Fibroblast of skin of scalp (primary cell): ENCODE data around the gene TBC1D16.
A peak's percentile ranks its signal among the peaks of the same experiment; 100 is the strongest.
"Not testable (repeated sequence)": the region's sequence is repeated elsewhere in the genome, so short reads cannot be mapped to it uniquely, and the experiment has no call there.

Experiments
- DNase-seq: peaks from one replicate; pipeline ENCODE4 v3.0.0-alpha.2; 2013

The TBC1D16 gene

DNA sequence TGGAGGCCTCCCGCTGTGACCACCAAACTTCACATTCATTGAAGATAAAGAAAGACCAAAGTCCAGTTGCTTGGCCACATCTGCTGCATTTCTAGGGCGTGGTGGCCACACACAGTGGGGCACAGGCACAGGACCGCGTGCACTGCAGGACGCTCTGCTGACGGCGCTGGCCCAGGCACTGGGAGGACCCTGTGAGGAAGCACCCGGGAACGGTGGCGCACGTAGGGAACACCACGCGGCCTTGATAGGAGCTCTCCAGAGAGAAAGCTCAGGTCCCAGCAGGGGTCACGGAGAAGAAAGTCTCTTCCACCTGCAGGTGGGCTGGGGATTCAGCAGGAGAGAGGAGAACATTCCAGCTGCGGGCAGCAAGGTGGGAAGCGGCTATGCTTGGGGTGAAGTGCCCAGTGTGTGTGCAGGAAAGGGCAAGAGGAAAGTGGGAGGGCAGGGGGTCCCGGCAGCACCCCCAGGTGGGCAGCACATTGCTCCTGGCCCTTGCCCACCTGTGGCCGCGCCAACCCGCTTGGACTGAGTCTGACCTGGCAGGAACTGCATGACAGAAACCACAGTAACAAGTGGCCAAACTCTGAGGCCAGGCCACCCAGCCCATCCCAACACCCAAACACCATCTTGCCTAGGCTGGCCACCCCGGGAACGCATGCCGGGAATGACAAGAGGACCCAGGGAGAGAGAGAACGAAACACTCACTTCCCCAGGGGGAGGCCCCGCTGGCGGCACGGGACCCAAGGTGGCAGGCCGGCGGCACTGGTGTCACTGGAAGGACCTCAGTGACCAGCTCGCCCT lies 32.8 kb downstream of the TBC1D16 start:
- no peak for DNase-seq

DNA sequence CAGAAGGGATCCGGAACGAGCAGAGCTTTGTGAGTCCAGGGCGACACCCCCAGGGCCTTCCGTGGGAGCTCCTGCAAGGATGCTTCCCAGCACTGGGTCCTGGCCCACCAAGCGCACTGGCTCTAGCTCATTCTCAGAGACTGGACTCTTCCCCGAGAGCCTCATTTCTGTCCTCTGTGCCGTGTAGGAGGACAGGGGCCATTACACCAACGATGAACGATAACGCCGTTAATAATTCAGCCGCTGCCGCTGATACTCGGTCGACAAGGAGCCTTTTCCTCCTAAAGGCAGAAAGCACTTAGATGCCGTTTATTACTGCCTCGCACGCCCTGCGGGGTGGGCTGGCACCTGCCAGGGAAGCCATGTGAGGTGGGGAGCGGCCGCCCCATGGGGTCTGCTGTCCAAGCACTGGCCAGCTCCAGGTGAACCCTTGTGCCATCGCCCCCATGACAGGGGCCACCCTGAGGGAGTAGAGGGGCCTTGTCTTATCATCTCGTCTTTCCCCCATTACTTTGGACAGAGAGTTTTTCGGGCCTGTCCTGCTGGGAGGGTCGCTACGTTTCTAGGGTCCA lies 33.5 kb downstream of the TBC1D16 start:
- no peak for DNase-seq

DNA sequence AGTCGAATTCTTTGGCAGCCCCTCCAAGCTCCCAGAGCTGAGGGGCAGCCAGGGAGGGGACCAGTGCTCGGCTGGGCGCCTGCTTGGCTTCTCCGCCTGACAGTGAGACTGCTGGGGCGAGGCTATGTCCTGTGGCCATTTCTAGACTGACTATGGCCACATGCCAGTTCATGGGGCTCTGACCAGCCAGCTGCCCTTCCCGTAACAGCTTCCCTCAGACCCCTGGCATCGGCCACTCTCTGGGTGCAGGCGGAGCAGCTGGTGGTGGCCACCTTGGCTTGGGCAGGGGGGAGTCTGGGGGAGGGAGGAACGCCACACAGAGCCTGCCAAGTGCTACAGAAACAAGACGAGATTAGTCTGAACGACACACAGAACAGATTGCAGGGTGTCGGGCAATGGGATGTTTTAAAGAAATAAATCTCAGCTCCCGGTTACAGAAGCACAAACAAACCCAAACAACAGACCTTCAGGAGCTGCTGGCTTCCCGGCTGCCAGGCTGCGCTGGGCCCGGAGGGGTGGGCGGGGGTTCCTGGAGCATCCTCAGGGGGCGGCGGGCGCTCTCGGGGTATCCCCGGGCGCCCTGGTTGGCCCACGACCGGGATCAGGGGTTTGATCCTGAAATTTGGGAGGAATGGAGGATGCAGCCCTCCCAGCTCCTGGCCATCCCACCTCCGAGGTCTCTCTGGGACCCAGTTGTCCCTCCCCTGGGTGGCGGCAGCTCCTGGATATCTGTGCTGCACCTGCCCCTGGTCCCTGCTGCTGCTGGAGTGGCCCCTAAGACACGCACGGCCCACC lies 34.5 kb downstream of the TBC1D16 start:
- no peak for DNase-seq

DNA sequence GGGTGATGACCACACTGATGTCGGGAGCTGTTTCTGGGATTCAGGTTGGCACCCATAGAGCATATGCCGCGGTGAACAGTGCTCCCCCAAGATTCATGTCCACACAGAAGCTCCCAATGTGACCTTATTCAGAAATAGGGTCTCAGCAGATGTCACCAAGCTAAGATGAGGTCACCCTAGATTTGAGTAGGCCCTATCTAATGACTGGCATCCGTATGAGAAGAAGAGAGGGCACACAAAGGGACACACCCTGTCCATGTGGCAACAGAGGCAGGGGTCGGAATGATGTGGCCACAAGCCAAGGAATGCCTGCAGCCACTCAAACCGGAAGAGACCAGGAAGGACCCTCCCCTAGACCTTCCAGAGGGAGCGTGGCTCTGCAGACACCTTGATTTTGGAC lies 35.5 kb downstream of the TBC1D16 start:
- no peak for DNase-seq

DNA sequence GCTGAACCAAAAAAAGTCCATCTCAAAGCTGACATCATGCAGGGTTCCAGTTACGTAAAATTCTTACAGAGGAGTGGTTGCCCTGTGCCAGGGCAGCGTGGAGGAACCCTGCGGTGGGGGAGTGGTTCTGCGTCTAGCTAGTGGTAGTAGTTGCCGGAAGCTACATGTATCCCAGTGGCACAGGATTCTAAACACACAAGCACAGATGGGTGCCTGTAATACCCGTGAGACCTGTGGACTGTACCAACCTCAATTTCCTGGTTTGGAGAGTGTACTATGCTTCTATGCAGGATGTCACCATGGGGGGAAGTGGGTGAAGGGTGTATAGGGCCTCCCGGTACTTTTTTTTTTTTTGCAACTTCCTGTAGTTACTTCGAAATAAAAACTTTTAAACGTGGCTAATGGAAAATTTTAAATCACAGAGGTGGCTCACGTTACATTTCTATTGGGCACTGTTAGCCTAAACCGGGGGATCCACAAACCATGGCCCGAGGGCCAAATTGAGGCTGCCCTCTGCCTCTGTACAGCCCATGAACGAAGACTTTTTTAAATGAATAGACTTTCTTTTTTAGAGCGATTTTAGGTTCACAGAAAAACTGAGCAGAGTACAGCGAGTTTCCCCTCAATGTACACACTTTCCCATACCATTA lies 38.5 kb downstream of the TBC1D16 start:
- no peak for DNase-seq

DNA sequence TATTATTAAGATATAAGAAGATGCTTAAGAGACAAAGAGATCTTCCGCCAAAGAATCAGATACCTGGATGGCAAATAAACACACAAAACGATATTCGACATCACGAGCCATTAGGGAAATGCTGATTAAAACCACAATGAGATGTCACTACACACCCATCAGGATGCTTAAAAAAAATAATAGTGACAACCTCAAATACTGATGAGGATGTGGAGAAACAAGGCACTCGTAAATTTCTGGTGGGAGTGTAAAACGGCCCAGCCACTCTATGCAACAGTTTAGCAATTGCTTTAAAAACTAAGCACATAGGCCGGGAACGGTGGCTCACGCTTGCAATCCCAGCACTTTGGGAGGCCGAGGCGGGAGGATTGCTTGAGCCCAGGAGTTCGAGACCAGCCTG lies 39.4 kb downstream of the TBC1D16 start:
- no peak for DNase-seq

DNA sequence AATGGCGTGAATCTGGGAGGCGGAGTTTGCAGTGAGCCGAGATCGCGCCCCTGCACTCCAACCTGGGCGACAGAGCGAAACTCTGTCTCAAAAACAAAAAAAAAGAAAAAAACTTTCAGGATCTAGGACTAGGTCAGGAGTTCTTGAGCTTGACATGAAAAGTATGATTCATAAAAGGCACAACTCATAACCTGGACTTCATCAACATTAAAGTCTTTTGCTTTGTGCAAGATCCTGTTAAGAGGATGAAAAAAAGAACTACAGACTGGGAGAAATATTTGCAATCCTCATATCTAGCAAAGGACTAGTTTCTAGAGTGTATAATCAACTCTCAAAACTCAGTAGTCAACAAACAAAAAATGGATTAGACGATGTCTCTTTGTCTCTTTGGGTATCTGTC lies 40.0 kb downstream of the TBC1D16 start:
- DNase-seq: no peak

DNA sequence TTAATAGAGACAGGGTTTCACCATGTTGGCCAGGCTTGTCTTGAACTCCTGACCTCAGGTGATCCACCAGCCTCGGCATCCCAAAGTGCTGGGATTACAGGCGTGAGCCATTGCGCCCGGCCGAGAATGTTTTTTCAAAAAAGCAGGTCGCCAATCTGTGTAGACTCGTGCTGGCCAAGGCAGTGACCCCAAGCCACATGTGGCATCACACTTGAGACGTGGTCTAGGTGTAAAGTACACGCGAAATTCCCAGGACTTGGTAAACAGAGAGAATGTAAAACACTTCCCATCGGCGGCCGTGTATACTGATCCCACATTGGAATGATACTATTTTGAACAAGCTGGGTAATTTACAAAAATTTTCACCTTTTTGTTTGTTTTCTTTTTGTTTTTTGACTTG lies 41.1 kb downstream of the TBC1D16 start:
- no peak for DNase-seq

DNA sequence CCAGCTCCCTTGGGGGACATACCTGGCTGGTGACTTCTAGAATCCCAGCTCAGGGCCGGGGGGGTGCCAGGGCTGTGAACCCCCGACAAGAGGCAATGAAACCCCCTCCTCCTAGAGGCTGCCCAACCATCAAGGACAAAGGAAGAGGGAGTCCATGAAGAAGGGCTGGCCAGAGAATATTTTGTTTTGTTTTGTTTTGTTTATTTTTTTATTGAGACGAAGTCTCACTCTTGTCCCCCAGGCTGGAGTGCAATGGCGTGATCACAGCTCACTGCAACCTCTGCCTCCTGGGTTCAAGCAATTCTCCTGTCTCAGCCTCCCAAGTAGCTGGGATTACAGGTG lies 41.5 kb downstream of the TBC1D16 start:
- not testable (repeated sequence) for DNase-seq

DNA sequence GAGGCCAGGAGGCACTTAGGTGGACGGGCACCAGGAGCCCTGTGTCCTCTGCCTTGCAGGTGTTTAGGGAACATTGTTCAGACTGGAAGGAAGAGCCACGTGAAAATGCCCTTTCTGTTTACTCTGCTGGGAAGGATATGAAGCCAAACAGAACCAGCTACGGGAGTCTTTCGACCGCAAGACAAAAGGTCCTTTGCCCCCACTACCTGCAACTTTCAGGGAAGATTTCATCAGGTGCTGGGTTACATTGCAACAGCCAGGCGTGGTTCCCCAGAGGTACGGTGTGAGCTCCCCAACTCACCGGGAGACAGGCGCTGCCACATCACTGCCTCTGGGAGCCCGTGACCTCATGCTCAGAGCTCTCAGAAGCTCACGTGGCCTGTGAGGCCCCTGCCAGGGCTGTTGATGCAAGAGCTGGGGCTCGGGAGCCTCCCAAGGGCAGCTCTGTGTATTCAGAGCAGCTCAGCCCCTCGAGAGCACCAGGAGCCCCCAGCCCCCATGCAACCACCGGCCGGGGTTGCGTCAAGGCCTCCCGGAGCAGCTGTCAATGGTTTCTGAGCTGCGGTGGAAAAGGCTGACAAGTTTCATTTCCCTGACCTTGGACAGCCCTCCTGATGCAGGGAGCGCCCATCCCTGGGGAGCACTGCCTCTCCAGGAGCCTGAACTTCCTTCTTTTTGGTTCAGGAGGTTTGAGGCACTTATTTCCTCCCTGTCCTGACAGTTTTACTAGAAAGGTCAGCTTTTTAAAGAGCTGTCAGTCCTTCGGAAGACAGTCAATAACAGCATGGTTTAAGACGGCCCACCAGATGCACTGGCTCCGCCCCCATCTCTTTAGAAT lies 42.1 kb downstream of the TBC1D16 start:
- DNase-seq: peak; percentile 96

DNA sequence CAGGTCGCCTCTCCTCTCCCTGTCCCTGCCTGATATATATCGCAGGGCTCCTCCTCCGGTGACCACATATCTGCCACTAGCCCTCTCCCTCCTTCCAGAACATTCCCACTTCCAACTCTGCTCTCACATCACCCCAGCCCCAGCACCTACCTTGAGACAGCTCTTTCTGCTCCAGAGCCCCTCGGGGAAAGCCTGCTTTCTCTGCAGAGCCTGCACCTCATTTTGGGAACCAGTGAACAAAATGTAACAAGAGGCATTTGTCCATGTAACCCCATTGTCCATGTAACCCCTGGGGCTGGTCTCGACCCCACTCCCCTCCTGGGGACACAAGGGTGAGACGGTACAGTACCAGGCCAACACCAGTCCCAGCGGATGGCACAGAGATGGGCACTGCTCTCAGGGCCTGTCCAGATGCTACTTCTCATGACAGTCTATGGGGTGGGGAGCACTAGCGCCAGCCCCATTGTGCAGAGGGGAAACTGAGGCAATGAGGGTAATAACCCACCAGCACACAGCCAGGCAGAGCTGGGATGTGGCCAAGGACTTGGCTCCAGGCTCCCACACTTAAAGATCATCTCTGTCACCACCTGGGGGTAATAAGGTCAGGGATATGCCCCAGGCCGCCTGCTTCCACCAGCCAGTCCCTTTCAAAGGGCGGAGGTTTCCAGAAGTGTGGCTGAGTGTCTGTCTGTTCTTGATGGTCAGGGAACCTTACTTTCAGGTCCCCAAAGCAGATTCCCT lies 42.9 kb downstream of the TBC1D16 start:
- DNase-seq: no peak

DNA sequence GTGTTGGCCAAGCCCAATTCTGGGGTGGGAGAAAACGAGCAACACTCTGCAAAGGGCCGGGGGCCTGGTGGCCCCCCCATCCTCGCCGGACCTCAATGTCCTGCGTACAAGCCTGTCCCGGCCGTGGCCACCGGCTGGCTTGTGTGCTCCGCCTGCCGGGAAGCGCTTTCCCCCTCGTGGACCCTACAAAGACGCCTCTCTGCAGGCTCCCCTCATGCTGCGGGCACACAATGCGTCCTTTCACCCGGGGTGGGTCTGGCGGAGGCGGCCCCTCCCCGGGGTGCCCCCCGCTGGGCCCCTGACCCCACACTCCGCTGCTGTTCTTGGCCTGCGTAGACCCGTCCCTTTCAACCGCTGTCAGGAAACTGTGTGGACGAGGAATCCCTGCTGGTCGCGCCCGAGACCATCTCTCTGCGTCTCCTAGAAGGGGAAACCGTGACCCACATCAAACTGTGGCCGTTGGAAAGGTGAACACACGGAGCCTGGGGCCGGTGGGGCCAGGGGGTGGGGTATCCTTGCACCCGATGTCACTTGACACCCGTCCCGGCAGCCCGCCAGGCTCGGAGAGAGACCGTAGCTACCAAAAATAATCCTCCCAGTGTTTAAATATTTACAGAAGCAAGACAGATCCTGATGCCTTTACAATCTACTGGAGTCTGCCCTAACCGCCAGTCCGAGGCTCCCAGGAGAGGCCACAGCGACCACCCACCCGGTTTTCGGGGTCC lies 43.6 kb downstream of the TBC1D16 start:
- peak; percentile 43 for DNase-seq

DNA sequence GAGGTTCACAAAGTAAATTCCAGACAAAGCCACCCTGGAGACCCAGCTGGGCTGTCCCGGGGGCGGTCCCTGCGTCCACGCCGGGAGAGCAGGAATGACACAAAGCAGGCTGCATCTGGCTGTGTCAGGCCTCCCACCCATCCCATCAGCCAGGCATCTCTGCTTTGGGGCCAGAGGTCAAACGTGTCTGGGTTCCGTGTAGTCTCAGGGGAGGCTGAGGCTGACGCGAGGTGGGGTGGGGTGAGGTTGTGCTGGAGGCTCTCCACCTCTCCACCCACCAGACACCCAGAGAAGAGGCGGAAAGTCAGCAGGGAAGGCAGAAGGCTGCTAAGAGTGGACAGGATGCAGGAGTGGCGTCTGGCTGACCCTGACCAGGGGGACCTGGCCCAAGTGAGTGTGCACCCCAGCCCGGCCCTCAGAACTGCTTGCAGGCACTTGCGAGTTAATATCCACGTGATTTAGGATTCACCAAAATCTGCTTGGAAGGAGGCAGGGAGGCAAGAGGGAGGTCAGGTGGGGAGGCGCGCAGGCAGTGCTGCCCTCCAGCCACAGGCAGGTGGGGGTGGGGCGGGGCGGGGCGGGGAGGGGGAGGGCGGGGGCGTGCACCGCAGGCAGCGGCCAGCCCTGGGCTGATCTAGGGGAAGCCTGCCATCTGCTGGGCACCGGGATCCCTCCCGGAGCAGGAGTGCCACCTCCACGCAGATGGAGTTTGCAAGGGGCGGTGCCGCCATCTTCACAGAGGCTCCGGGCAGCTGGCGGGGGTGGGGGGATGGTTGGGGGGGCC lies 44.3 kb downstream of the TBC1D16 start:
- DNase-seq: peak; percentile 83

DNA sequence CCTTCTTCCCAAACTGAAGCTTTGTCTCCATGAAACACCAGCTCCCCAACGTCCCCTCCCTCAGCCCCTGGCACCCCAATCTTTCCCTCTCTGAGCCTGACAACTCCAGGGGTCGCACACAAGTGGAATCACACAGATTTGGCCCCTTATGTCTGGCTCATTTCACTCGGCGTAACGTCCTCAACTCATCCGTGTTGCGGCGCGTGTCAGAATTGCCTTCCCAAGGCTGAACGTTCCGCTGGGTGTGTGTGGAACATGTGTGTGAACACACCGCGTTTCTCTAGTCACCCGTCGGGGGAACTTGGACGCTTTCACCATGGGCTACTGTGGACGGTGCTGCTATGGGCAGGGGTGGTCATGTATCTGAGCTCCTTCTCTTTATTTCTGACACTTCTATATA lies 45.0 kb downstream of the TBC1D16 start:
- no peak for DNase-seq

DNA sequence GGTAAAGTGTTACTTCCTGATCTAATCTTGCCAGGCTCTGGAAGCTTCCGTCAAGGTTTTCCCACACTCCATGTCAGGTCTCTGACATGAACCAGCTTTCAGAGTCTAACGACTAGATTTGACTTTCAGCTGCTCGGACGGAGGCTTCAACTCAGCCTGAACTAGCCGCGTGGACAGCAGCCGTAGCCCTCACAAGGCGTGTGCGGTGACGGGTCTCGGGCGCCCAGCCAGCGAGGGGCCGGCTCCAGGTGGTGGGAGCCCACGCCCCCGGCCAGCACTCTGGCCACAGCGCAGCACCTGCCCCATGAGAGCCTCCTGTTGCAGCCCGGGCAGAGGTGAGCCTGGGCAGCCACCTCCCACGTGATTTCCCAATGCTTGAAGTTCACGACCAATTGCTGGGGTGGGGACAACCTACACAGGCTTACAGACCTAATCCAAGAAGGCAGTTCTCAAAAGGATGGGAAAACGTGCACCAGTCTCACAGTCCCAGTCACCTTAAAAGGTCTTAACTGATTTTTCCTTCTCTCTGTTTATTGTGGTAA lies 45.5 kb downstream of the TBC1D16 start:
- no peak for DNase-seq

DNA sequence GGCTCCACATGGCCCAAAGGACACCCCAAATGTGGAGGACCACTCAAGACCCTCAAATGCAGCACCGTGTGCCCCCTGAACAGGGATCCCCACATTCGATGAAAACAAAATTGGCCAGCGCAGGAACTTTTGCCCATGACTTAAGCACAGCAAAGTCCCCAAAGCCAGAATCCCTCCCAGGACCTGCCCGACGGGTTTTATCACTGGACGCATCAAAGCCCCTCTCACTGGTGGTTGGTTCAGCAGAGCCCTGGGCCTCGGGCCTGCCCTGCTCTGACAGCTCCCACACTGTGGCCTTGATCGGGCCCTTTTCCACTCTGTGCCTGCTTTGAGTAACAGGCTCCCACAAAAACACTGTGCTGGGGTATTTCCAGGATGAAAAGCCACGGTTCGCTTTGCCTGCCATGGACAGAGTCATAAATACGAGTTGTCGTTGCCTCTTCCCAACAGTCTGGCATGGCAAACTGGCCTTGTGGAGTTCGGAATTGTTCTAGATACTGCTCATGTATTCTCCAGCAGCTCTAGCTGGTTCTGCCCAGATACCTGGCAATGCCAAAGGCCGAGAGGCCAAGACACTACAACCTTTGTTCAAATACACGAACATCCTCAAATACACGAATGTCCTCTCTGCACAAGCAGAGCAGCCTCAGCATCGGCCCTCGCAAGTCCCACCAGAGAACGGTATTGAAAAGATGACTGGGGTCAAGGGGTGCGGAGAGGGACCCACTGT lies 46.4 kb downstream of the TBC1D16 start:
- no peak for DNase-seq

DNA sequence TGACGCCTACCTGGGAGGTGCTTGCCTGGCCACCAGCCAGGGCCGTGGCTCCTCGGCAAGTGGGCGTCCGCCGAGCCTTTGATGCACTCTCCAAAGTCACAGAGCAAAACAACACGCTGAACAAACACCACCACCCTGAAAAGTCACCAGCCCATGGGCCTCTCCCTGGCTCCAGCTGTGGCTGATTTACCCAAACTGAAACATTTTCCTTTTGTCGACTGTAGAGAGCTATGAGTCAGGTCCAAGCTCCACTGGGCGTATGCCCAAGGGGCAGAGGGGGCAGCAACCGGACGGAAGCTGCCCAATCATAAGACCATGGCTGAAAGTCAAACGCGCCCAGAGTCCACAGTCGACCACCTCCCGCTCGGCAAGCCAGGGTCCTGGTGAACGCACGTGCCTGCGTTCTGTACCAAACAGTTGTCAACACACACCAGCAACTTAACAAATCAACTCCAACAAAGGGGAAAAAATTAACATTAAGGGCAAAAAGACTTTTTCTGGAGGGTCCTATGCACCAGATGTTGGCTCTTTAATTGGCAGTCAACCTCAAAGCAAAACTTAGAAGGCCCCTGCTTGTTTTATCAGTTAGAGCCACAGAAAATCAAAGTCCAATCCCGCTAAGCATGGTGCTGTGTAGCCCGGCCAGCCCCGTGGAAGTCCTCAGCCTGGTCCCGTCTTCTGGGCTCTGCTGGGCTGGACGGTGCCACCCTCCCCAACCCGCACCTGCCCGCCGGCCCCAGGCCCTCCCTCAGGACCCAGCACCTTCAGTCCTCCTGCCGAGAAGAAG lies 47.3 kb downstream of the TBC1D16 start:
- peak; percentile 69 for DNase-seq

DNA sequence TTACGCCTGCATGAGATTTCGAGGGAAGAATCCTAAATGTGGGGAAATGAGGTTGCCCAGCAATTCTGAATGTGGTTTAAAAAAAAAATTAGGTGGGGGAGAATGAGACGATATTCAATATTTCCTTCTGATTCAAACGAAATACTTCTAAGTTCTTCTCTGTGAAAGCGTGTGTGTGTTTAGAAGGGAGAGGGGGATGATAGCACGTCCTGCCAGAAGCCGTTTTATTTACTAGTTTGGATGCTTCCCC lies 47.8 kb downstream of the TBC1D16 start:
- DNase-seq: no peak
